ENCODE measurements around the gene PIWIL1.

The PIWIL1 gene

GRCh38 chr12:130413909-130414308, 76.2 kb downstream of the PIWIL1 start:
- Histone ChIP-seq H3K4me1 (ENCODE audit: control insufficient read depth, low read depth, low read length) (no peaks in the 10 kb centered on the region), H3K36me3 (ENCODE audit: control insufficient read depth, low read depth, low read length) (no peaks in the 10 kb centered on the region), H3K9ac (ENCODE audit: low read length) (no peak overlapping the region), H3K27ac (ENCODE audit: low read length) (no peak overlapping the region), H3K4me3 (ENCODE audit: low read length) (no peak overlapping the region), H3K9me3 (ENCODE audit: control insufficient read depth, low read depth, low read length) (no peaks in the 10 kb centered on the region), H3K27me3 (ENCODE audit: control insufficient read depth, insufficient read depth, low read length) (no peaks in the 10 kb centered on the region)

GRCh38 chr12:130414381-130414780, 76.7 kb downstream of the PIWIL1 start:
- no peaks in the 10 kb centered on the region for H3K4me1 ChIP-seq (ENCODE audit: control insufficient read depth, low read depth, low read length)
- no peak overlapping the region for H3K27ac ChIP-seq (ENCODE audit: low read length)
- H3K4me3 ChIP-seq (ENCODE audit: low read length), result no peak overlapping the region
- H3K27me3 ChIP-seq (ENCODE audit: control insufficient read depth, insufficient read depth, low read length), result no peaks in the 10 kb centered on the region
- no peaks in the 10 kb centered on the region for H3K36me3 ChIP-seq (ENCODE audit: control insufficient read depth, low read depth, low read length)
- H3K9ac ChIP-seq (ENCODE audit: low read length), result no peak overlapping the region
- H3K9me3 ChIP-seq (ENCODE audit: control insufficient read depth, low read depth, low read length), result no peaks in the 10 kb centered on the region

- H3K4me1 ChIP-seq (ENCODE audit: control insufficient read depth, low read depth, low read length), result no peaks in the 10 kb centered on the region
- no peaks in the 10 kb centered on the region for H3K27me3 ChIP-seq (ENCODE audit: control insufficient read depth, insufficient read depth, low read length)
- no peaks in the 10 kb centered on the region for H3K36me3 ChIP-seq (ENCODE audit: control insufficient read depth, low read depth, low read length)
- H3K4me3 ChIP-seq (ENCODE audit: low read length), result no peak overlapping the region
- no peak overlapping the region for H3K27ac ChIP-seq (ENCODE audit: low read length)
- no peak overlapping the region for H3K9ac ChIP-seq (ENCODE audit: low read length)
- no peaks in the 10 kb centered on the region for H3K9me3 ChIP-seq (ENCODE audit: control insufficient read depth, low read depth, low read length)
These were observed 80.6 kb downstream of the PIWIL1 start for GRCh38 chr12:130418251-130418650.

- H3K36me3 ChIP-seq (ENCODE audit: control insufficient read depth, low read depth, low read length), result no peaks in the 10 kb centered on the region
- H3K4me1 ChIP-seq (ENCODE audit: control insufficient read depth, low read depth, low read length), result no peaks in the 10 kb centered on the region
- no peak overlapping the region for H3K27ac ChIP-seq (ENCODE audit: low read length)
- no peak overlapping the region for H3K4me3 ChIP-seq (ENCODE audit: low read length)
- H3K9me3 ChIP-seq (ENCODE audit: control insufficient read depth, low read depth, low read length), result no peaks in the 10 kb centered on the region
- H3K9ac ChIP-seq (ENCODE audit: low read length), result no peak overlapping the region
- H3K27me3 ChIP-seq (ENCODE audit: control insufficient read depth, insufficient read depth, low read length), result no peaks in the 10 kb centered on the region
These were observed 81.4 kb downstream of the PIWIL1 start for GRCh38 chr12:130419116-130419515.

GRCh38 chr12:130420071-130420470, 82.4 kb downstream of the PIWIL1 start:
- H3K36me3 ChIP-seq (ENCODE audit: control insufficient read depth, low read depth, low read length), result no peaks in the 10 kb centered on the region
- no peak overlapping the region for H3K4me3 ChIP-seq (ENCODE audit: low read length)
- H3K9ac ChIP-seq (ENCODE audit: low read length), result no peak overlapping the region
- H3K27me3 ChIP-seq (ENCODE audit: control insufficient read depth, insufficient read depth, low read length), result no peaks in the 10 kb centered on the region
- no peak overlapping the region for H3K27ac ChIP-seq (ENCODE audit: low read length)
- H3K4me1 ChIP-seq (ENCODE audit: control insufficient read depth, low read depth, low read length), result no peaks in the 10 kb centered on the region
- H3K9me3 ChIP-seq (ENCODE audit: control insufficient read depth, low read depth, low read length), result no peaks in the 10 kb centered on the region

- no peaks in the 10 kb centered on the region for H3K36me3 ChIP-seq (ENCODE audit: control insufficient read depth, low read depth, low read length)
- H3K9ac ChIP-seq (ENCODE audit: low read length), result no peak overlapping the region
- H3K27ac ChIP-seq (ENCODE audit: low read length), result no peak overlapping the region
- H3K27me3 ChIP-seq (ENCODE audit: control insufficient read depth, insufficient read depth, low read length), result no peaks in the 10 kb centered on the region
- no peaks in the 10 kb centered on the region for H3K4me1 ChIP-seq (ENCODE audit: control insufficient read depth, low read depth, low read length)
- H3K9me3 ChIP-seq (ENCODE audit: control insufficient read depth, low read depth, low read length), result no peaks in the 10 kb centered on the region
- no peak overlapping the region for H3K4me3 ChIP-seq (ENCODE audit: low read length)
These were observed 84.2 kb downstream of the PIWIL1 start for GRCh38 chr12:130421896-130422295.

Data from iPS-18a (cell line).